GM18873 (cell line): ENCODE data around the gene PPIP5K1.
A peak's percentile ranks its signal among the peaks of the same experiment; 100 is the strongest.
"Not testable (repeated sequence)": the region's sequence is repeated elsewhere in the genome, so short reads cannot be mapped to it uniquely, and the experiment has no call there.

Experiments used
- ATAC-seq: cut with Tn5 transposase; IDR thresholded peaks from one replicate; pipeline ENCODE4 v1.9.1; 2021; ENCODE audit warnings: mild to moderate bottlenecking, moderate library complexity, moderate number of reproducible peaks; ENCODE audit not compliant: unreplicated experiment, low FRiP score

The PPIP5K1 gene

DNA sequence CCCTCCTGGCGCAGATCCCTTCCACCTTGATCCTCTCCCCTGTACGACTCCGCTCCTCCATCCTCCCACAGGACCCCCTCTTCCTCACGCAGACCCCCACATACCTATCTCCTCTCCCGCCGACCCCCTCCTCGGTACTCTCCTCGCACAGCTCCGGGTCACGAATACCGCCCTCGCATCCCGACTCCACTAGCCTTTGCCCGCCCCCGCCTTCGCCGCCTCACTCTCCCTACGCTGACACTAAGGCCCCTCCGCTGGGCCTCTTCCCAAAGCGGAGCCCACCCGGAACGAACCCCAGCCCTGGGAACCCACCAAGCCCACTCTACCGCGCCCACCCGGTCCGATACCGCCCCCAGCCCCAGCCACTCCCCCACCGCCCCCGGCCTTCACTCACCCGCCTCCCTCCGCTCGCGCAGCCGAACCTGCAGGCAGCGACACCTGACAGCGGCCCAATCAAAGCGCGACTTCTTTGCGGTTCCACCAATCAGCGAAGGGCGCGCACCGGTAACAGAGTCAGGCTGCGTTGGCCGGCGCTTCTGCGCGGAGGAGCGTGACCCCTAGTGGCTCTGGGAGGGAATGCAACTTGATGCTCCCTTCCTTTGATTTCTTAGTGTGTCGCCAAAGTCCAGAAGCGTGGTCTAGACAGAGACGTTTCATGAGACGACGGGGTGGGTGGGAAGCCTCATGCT is at the start of gene PPIP5K1:
Gene PPIP5K1 (minus strand): TSS at position 431 of the 689 bp plus-strand sequence. CDS start 5,704 bp downstream, outside the sequence.
- ATAC-seq: peak; percentile 90

DNA sequence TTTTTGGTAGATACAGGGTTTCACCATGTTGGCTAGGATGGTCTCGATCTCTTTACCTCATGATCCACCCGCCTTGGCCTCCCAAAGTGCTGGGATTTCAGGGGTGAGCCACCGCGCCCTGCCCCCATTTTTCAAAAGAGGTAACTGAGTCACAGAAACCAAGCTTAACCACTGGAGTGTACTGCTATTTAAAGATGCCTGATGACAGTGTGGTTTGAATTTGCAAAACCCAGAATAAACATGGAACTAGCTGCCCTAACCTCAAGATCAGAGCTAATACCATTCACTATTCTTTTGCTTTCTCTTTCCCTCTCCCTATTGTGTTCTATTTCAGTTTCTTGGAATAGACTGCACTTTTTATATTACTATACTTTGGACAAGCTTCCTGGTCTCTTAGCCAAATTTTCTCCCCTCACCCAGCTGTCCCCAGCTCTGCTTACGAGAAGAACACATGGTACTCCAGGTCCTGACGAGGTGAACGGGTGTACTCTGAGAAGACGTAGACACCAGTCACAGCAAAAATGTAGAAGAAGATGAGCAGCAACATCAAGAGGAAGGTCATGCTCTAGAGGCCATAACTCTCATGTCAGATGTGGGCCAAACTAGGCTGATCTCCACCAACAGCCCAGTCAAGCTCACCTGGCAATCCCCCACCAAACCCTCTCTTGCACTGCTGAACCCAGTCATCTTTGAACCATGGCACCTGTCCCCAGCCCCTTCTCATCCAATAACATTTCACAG is 48.6 kb upstream of the PPIP5K1 start:
- peak; percentile 52 for ATAC-seq

DNA sequence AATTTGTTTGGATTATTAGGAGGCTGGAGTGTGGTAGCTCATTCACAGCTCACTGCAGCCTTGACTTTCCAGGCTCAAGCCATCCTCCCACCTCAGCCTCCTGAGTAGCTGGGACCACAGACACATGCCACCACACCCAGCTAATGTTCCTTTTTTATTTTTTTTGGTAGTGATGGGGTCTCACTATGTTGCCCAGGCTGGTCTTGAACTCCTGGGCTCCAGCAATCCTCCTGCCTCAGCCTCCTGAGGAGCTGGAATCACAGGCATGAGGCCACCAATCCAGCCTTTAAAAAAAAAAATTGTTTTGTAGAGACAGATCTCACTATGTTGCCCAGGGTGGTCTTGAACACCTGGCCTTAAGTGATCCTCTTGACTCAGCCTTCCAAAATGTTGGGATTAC is 36.9 kb upstream of the PPIP5K1 start:
- ATAC-seq: not testable (repeated sequence)

DNA sequence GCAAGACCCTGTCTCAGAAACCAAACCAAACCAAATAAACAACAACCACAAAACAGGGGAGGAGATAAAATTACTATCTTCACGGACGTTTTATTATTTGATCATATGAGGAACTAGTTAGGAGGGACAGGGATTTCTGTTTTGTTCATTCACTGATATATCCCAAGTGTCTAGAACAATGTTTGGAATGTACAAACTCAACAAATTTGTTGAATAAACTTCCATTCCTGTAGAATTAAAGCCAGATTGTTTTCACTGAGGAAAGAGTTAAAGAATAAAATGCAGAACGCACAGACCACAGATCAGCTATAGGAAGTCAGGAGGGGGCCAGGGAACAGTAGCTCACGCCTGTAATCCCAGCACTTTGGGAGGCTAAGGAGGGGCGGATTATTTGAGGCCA is 35.1 kb upstream of the PPIP5K1 start:
- ATAC-seq: no peak

DNA sequence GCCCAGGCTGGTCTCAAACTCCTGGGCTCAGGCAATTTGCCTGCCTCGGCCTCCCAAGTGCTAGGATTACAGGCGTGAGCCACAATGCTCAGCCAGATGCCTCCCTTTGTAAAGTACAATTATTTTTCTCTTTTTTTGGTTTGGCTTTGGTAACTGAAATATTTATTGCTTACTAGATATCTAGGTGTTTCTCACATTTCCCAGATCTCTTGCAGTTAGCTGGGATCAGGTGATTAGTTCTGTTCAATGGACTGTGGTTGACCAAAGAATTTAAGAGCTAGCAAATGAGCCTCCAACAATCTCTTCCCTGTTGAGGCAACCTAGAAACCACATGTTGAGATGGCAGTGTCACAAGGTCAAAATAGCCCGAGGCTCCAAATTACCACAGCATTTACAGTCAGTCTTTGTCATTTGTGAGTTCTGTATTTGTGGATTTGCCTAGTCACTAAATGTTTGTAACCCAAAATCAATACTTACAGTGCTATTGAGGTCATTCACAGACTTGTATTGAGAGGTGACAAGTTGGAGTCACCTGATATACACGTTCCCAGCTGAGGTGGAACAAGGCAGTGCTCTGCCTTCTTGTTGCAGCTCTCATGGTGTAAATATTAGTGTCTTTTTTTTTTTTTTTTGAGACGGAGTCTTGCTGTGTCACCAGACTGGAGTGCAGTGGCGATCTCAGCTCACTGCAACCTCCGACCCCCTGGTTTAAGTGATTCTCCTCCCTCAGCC is 32.2 kb upstream of the PPIP5K1 start:
- not testable (repeated sequence) for ATAC-seq

DNA sequence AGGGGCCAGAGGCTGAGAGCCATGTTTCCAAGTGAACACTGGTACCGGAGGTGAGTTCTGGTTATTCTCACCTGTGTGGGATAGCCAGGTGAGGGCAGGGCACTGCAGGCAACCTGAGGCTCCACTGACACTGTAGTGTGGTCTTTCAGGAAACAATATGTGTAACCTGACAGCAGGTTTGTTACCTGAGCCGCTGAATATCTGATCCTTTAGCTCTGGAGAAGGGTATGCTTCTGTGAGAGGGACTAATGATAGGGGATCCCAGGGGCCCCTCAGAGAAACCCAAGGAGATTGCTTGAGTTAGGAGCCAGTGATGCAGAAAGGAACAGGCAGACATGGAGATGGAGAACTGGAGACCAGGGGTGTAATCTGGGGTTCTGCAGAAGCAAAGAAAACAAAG is 28.7 kb upstream of the PPIP5K1 start, which contains the start of gene STRC:
Gene STRC (minus strand): TSS at position 101 of the 400 bp plus-strand sequence. CDS start 78 bp downstream, at position 23.
- ATAC-seq: not testable (repeated sequence)

DNA sequence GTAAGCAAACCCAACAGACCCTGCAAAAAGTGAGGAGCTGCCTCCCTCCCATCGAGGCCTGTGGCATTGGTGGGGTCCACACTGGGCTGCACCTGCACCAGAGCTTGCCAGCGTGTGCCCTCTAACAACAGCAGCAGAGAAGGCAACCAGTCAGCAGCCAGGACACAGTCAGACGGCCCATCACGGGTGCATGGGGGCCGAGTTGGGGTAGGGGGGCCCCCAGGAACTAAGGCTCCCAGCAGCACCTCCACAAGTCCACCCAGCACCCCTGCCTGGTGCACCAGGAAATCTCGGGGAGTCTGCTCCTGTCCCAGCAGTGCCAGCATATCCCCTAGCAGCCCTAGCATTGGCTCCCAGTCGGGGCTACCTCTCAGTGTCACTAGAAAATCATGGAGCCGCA is 27.7 kb upstream of the PPIP5K1 start:
- not testable (repeated sequence) for ATAC-seq

DNA sequence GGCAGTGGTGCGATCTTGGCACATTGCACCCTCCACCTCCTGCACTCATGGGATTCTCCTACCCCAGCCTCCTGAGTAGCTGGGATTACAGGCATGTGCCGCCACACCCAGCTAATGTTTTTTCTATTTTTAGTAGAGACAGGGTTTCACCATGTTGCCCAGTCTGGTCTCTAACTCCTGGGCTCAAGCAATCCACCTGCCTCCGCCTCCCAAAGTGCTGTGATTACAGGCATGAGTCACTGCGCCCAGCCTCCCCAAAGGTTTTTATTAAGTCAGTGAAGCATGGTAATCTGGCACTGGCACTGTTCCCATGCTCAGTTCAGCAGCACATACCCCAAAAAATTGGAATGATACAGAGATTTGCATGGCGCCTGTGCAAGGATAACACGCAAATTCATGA is 12.2 kb upstream of the PPIP5K1 start:
- not testable (repeated sequence) for ATAC-seq

DNA sequence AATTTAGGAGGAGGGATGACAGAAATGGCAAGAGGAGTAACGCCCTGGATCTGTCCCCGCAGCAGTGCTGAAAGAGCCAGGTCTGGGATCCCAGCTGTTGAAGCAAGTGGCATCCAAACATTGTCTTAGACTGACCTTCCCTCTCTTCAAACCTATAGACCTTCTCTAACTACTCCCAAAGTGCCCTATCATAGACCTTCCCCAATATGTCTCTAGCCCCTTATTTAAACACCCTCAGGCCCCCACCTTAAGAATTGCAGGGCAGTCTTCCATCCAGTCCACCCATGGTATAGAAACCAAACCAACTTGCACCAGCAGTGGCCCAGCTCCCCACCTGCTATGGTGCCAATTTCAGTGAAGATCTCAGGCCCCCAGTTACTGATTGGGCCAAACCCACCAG is 10.2 kb upstream of the PPIP5K1 start:
- ATAC-seq: not testable (repeated sequence)

DNA sequence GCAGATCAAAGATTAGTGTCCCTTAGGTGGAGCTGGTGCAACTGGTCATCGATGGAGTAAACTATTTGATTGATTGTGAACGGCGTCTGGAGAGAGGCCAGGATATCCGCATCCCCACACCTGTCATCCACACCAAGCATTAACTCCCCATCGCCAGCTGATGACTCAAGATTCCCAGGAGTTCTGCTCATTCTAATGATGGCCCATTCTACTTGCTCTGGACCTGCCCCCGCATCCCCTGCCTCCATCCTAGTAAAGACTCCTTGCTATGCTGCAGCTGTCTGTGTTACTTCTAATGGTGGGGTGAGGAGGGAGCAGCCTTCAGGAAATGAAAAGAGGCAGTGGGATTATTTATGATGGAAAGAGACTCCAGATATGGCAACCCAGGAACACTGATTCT is 9.1 kb upstream of the PPIP5K1 start:
- ATAC-seq: not testable (repeated sequence)

DNA sequence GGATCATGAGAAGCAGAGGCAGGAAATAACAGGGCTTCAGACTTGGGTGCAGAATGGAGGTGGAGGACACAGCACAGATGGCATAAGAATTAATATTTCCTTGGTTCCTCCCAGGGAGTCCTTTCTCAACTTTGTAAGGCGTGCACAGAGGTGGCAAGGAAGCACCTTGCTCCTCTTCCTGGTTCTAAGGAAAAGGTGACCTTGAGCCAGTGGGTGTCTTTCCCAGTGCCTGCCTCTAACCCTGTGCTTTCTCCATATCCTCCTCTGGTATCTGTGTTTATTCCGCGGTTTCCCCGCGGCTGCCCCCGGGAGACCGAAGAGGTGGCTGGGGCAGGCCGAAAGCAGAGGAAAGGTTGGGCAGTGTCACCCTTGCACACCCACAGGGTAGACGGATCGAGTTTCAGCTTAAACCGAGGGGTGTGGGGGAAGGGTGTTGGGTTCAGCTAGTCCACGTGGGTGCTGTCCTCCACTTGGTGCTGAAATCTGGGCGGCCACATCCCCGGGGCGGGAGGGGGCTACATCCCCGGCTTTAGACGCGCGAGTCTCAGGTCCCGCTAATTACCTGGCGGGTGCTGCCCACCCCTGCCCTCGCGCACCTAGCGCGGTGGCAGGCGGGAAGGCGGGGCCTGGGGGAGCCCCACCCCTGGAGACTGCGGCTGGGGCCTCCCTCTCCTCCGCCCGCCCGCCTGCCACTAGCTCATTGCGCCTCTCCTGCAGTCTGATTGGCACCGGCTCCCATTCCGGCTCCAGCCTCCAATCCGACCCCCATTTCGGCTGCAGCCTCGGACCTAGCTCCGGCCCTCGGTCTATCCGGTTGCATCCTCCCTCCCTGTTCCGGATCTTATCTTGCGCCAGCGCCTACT is 3.6 kb upstream of the PPIP5K1 start, which contains the start of gene CKMT1B:
Gene CKMT1B (plus strand): TSS at position 700 of the 863 bp plus-strand sequence. CDS start 192 bp downstream, outside the sequence.
- not testable (repeated sequence) for ATAC-seq

DNA sequence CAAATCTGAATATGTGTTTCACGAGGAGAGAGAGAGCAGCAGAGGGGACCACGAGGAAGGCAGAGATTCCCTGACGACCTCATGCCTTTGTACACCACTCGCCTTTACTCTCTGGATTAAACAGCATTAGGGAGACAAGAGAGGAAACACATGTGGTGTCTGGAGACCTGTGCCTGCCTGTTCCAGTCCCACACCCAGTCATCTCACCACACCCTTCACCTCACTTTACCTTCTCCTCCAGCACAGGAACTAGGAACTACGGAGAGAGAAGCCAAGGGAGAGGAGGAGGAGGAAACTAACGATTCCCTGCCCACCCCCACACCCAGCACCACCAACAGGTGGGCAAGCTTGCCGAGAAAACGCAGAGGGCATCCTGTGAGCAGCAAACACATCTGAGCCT is 2.8 kb upstream of the PPIP5K1 start:
- not testable (repeated sequence) for ATAC-seq

DNA sequence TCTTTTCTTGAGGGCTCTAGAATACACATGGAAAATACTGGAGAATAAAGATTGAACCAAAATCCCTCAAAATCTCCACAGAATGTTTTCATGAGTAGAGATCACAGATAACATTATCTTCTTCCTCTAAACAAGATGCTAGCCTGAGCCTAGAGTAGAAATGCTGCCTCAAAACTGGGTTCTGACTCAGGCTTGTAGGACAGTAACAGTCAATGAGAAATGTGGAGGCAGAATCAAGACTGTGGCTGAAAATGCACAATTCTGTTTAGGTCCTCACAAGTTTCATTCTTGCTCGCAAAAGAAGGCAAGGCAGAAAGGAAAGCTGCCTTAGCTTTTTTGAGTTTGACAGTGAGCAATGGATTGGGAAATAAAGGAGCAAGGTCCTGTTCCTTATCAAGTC is 15.4 kb downstream of the PPIP5K1 start:
- ATAC-seq: not testable (repeated sequence)

DNA sequence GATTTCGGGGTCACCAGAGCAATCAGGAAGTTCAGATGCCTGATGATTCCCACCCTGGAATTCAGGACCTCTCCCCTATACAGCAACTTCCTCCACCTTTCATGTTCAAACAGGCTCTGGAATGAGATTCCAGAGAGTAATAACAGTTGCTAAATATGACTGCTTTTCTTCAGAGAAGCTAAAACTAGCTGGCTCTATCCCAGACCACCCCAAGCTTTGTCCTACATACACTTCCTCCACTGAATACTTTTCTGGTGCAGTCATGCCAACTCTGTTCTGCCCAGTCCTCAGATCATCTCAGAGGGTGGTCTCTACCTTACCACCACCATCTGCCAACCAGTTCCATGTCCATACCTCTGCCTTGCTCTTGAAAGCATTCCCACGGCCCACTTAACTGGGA is 23.4 kb downstream of the PPIP5K1 start:
- ATAC-seq: not testable (repeated sequence)

DNA sequence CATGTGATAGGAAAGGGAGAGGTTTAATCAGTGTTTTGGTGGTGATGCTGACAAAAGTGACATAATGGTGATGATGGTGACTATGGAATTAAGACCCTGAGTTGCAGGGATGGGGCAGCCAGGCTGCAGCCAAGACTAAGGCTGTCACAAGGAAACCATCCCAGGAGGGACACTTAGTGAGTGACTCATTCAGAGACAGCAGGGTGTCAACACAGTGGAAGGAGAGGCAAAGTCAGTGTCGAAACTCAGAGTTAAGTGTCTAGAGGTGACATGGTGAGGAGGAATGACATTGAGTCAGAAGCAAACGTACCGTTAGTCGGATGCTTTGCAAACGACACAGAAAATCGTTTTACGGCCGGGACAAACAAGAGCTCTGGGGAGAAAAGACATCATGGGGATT is 26.2 kb downstream of the PPIP5K1 start:
- not testable (repeated sequence) for ATAC-seq

DNA sequence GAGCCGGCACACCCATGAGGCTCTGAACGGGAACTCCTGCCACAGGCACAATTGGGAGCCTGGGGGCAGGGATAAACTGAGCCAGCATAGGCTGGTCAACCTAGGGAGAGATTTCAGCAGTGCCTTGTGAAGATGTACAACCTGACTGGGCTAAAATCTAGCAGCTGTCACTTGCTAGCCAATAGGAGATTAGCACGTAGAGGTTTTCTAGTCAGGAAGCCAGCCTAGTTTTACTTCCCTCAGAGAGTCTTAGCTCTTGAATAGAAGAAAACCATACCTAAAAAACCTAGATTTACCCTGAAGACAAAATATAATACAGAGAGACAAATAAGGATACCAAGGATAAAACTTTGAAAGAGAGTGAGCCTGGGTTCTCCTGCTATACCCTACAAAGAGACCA is 27.3 kb downstream of the PPIP5K1 start:
- not testable (repeated sequence) for ATAC-seq

DNA sequence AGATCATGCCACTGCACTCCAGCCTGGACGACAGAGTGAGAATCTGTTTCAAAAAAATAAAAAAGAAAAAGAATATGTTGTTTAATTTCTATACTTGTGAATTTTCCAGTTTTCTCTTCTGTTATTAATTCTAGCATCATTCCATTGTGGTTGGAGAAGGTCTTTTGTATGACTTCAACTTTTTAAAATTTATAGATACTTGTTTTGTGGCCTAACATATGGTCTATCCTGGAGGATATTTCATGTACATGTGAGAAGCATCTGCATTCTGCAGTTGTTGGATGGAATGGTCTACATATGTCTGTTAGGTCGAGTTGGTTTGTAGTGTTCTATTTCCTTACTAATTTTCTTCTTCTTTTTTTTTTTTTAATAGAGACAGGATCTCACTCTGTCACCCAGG is 37.0 kb downstream of the PPIP5K1 start:
- no peak for ATAC-seq

DNA sequence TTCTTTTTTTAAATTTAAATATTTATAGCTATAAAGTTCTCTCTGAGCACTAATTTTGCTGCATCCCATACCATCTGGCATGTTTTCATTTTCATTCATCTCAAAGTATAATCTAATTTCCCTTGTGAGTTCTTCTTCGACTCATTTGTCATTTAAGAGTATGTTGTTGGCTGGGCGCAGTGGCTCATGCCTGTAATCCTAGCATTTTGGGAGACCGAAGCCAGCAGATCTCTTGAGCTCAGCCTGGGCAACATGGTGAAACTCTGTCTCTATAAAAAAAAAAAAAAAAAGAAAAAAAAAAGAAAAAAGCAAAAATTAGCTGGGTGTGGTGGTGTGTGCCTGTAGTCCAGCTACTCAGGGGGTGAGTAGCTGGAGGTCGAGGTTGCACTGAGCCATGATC is 37.8 kb downstream of the PPIP5K1 start:
- no peak for ATAC-seq

DNA sequence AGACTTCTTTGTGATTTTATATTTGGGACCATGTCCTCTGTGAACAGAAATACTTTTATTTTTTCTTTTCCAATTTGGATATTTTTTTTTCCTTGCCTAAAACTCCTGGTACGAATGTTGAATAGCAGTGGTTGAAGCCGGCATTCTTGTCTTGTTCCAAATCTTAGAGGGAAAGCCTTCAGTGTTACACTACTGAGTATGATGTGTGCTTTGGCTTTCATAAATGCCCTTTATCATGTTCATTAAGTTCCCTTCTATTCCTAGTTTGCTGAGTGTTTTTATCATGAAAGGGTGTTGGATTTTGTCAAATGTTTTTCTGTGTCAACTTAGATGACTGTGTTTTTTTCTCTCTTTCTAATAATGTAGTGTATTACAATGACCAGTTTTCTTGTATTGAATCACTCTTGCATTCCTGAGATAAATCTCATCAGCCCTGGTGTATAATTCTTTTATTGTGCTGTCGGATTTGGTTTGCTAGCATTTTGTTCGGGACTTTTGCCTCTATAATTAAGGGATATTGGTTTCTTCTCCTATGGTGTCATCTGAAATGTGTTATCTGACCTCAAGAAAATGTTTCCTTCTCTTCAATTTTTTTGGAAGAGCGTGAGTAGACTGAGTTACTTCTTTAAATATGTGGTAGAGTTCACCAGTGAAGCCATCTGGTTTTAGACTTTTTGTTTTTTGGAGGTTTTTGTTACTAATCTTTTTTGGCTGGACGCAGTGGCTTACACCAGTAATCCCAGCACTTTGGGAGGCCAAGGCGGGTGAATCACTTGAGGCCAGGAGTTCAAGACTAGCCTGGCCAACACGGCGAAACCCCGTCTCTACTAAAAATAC is 39.3 kb downstream of the PPIP5K1 start:
- no peak for ATAC-seq
